NCI-H1092 (cell line): Measurements from ENCODE around the gene OTOP3.
"Not testable (repeated sequence)": the region's sequence is repeated elsewhere in the genome, so short reads cannot be mapped to it uniquely, and the experiment has no call there.

Experiments used
- DNase-seq: peaks from one replicate; lab custom pipeline; 2025; lab: John Stamatoyannopoulos, UW

OTOP3 gene

GRCh38 chr17:74962622-74963394 lies 27.1 kb downstream of the OTOP3 start:
- no peak for DNase-seq

- no peak for DNase-seq
Measured at GRCh38 chr17:74963656-74964055, 28.0 kb downstream of the OTOP3 start.

- no peak for DNase-seq
Measured at GRCh38 chr17:74964246-74964761, 28.6 kb downstream of the OTOP3 start.

GRCh38 chr17:74964988-74965622 lies 29.4 kb downstream of the OTOP3 start:
- DNase-seq, result no peak

- DNase-seq, result no peak
Measured at GRCh38 chr17:74968361-74968780, 32.7 kb downstream of the OTOP3 start.

- DNase-seq, result not testable (repeated sequence)
Measured at GRCh38 chr17:74969501-74969900, 33.8 kb downstream of the OTOP3 start.

- DNase-seq, result no peak
Measured at GRCh38 chr17:74970395-74970794, 34.7 kb downstream of the OTOP3 start.

- no peak for DNase-seq
Measured at GRCh38 chr17:74971069-74971841, 35.6 kb downstream of the OTOP3 start.

GRCh38 chr17:74971842-74972106 lies 36.1 kb downstream of the OTOP3 start:
- no peak for DNase-seq

- DNase-seq, result peak; percentile 54
Measured at GRCh38 chr17:74972107-74972972, 36.6 kb downstream of the OTOP3 start, which contains the start of gene HID1. Gene HID1, minus strand, starts transcription at chr17:74972759. Its CDS starts 103 bp downstream, at chr17:74972656.

GRCh38 chr17:74972973-74973328 lies 37.3 kb downstream of the OTOP3 start:
- DNase-seq, result no peak

- DNase-seq, result no peak
Measured at GRCh38 chr17:74975943-74976342, 40.2 kb downstream of the OTOP3 start.

- DNase-seq, result no peak
Measured at GRCh38 chr17:74977802-74978201, 42.1 kb downstream of the OTOP3 start.

GRCh38 chr17:74978240-74978639 lies 42.5 kb downstream of the OTOP3 start:
- no peak for DNase-seq

GRCh38 chr17:74979408-74980146 lies 43.9 kb downstream of the OTOP3 start:
- DNase-seq, result no peak

GRCh38 chr17:74981318-74981978 lies 45.8 kb downstream of the OTOP3 start:
- no peak for DNase-seq

- peak; percentile 35 for DNase-seq
Measured at GRCh38 chr17:74981979-74982662, 46.4 kb downstream of the OTOP3 start.

GRCh38 chr17:74982663-74983313 lies 47.1 kb downstream of the OTOP3 start:
- not testable (repeated sequence) for DNase-seq

- no peak for DNase-seq
Measured at GRCh38 chr17:74986206-74986576, 50.5 kb downstream of the OTOP3 start.
